Activated CD8-positive, alpha-beta T cell treated with anti-CD3 and anti-CD28 coated beads for 36 hours (primary cell): ENCODE data around the gene ITIH1. TPM values are rescaled to one million over a fixed set of nuclear protein-coding genes. Genes with fewer than 3 reads are reported as not detected.
"Not testable (repeated sequence)": the region's sequence is repeated elsewhere in the genome, so short reads cannot be mapped to it uniquely, and the experiment has no call there.

Source experiments
- ATAC-seq: fragments of 200-7000 bp; cut with Tn5 transposase; one replicate; pipeline ENCODE4 v1.10.0; 2021; ENCODE audit warnings: mild to moderate bottlenecking, moderate library complexity
- CTCF ChIA-PET: fragments of 350-600 bp; sonication (Branson Sonifier 250); formaldehyde crosslinking; loops from one replicate; lab custom pipeline; 2021; ENCODE audit warnings: antibody characterized with exemption; lab: Charles Lee
- POLR2A ChIA-PET: fragments of 350-600 bp; sonication (Branson Sonifier 250); formaldehyde crosslinking; loops from one replicate; lab custom pipeline; 2021; ENCODE audit warnings: antibody characterized with exemption; lab: Charles Lee
- DNase-seq: peaks from one replicate; pipeline ENCODE4 v3.0.0-alpha.2; 2020
- H3K27ac Mint-ChIP-seq: one replicate; pipeline ENCODE4 v1.8.0; 2021; ENCODE audit warnings: mild to moderate bottlenecking, mixed read lengths
- H3K27me3 Mint-ChIP-seq: one replicate; pipeline ENCODE4 v1.8.0; 2021; ENCODE audit warnings: mixed read lengths
- H3K36me3 Mint-ChIP-seq: one replicate; pipeline ENCODE4 v1.8.0; 2021; ENCODE audit warnings: low read depth, mixed read lengths
- H3K4me1 Mint-ChIP-seq: one replicate; pipeline ENCODE4 v1.8.0; 2021; ENCODE audit warnings: low read depth, mixed read lengths
- H3K4me3 Mint-ChIP-seq: one replicate; pipeline ENCODE4 v1.8.0; 2021; ENCODE audit warnings: mild to moderate bottlenecking, moderate library complexity, mixed read lengths
- H3K9me3 Mint-ChIP-seq: one replicate; pipeline ENCODE4 v1.8.0; 2021; ENCODE audit warnings: mixed read lengths
- CTCF ChIP-seq: fragments of 200-600 bp; IDR thresholded peaks from one replicate; pipeline ENCODE4 v1.8.0; 2022; ENCODE audit warnings: antibody characterized with exemption, mild to moderate bottlenecking
- intact Hi-C: fragments of 100-400 bp; cut with micrococcal nuclease; formaldehyde crosslinking; loops from one replicate; pipeline ENCODE4 v1.10.0; 2022
- total RNA-seq, 2 experiments: library from RNA; stranded (reverse); gene quantifications; one replicate each; pipeline ENCODE4 v1.2.3, GENCODE V29; 2021

ITIH1 gene
- total RNA-seq, 2 experiments from 2014 or later, result not detected

DNA sequence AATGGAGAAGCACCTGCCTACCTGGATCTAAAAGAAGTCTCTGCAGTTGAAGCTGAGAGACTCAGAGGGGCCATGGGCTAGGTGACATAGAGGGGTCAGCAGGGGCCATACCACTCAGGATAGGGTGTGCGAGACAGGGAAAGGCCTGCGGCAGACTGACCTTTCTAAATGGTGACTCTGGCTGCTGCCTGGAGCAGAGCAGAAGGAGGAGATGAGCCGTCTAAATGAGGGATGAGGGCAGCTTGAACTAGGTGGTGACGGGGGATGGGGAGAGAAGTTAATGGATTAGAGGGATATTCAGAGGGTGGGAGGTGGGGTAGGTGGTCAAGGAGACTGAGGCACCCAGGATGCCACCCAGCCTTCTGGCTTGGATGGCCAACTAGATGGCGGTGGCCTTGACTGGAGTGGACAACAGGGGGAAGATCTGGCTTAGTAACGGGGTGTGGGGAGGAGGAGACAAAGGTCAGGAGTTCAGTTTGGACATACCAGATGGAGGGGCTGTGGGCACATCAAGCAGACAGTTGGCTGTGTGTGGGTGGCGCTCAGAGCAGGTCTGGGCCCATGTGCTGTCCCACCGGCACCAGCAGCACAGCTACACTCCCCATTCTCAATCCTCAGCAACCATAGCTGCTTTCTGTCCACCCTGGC, 3.2 kb upstream of the ITIH1 start:
- intact Hi-C loops, result no loop called here

DNA sequence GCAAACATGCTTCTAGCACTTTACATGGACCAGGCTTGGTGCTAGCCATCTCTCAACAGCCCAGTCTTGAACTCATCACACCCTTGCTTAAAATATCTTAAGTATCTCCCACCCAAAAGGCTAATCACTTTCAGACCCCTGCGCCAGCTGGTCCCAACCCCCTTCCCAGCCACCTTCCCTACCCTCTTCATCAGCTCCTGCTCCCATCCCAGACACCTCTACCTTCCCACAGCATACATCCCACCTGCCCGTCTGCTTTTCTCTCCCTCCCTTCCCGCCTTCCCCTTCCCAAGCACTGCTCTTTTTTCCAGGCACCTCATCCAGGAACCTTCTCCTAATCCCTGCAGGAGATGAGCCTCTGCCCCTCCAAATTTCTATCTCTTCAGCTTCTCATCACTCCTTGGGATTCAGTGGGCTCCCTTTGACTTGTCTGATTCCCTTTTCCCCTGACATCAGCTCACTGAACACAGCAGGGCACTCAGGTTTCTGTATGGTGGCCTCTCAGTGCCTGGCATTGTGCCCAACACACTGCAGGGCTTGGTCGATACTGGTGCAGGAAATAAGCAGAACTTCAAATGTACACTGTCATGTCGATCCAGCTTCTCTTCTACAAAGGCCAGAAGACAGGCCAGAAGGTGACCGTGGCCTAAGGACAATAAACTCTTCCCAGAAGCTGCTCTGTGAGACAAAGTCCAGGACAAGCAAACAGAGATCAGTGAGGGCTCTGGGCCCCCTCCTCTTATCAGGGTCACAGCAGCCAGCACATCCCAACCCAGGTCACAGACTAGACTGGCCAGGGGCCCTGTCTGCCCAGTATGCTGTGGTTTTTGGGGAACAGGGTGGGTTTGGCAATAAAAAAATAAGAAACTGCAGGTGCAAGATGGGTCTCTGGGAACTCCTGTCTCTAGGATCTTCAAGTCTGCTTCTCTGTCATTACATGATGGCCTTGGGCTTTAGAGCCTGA, 2.2 kb upstream of the ITIH1 start:
- no peak for TF ChIP-seq CTCF
- Mint-ChIP-seq H3K9me3 (no peaks in the 10 kb centered on the region), H3K4me1 (peaks cover 7% of the 10 kb centered on the region), H3K27ac (no peak overlapping the region), H3K27me3 (no peaks in the 10 kb centered on the region), H3K36me3 (no peaks in the 10 kb centered on the region), H3K4me3 (no peak overlapping the region)
- CTCF ChIA-PET, result interaction anchor here (1.1 kb wide), 1 partner anchor 9 kb away, joined by 4 read pairs; no protein-coding TSS in a partner anchor
- intact Hi-C loops, result no loop called here
- ATAC-seq, result no peak
- POLR2A ChIA-PET, result interaction anchor here (1.0 kb wide), 1 partner anchor 69 kb away, joined by 4 read pairs; the partner anchor contains the start of genes GLT8D1 and SPCS1
- no peak for DNase-seq

More for the DNA sequence above, 3.2 kb upstream of the ITIH1 start:
- TF ChIP-seq CTCF, result no peak
- H3K36me3 Mint-ChIP-seq, result no peaks in the 10 kb centered on the region
- POLR2A ChIA-PET, result interaction anchor here (1.0 kb wide), 1 partner anchor 68 kb away, joined by 4 read pairs; the partner anchor contains the start of genes GLT8D1 and SPCS1
- ATAC-seq, result no peak
- H3K27ac Mint-ChIP-seq, result no peak overlapping the region
- no peak overlapping the region for H3K4me3 Mint-ChIP-seq
- CTCF ChIA-PET, result no interaction called here
- no peak for DNase-seq
- no peaks in the 10 kb centered on the region for H3K27me3 Mint-ChIP-seq
- H3K9me3 Mint-ChIP-seq, result no peaks in the 10 kb centered on the region
- peaks cover 17% of the 10 kb centered on the region for H3K4me1 Mint-ChIP-seq

DNA sequence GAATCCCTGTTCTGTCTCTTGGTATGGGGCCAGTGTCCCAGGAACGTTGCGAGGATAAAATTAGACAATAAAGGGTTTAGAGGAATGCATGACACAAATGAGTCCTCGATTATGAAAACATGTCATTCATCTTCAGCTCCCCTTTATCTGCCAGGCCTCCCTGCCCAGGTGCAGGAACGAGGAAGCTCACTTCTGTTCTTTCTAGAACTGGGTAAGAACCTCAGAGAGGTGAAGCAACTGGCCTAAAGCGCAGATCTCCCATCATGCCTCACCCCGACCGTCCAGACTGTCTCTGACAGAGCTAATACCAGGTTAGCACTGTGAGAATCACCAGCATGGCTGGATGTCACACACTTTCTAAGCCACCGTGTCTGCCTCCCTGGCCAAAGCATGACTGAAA, 1.5 kb upstream of the ITIH1 start:
- ATAC-seq (no peak), DNase-seq (no peak)
- TF ChIP-seq CTCF, result no peak
- intact Hi-C loops, result no loop called here
- CTCF ChIA-PET, result interaction anchor here (1.1 kb wide), 1 partner anchor 10 kb away, joined by 4 read pairs; no protein-coding TSS in a partner anchor
- Mint-ChIP-seq H3K4me1 (peaks cover 7% of the 10 kb centered on the region), H3K4me3 (no peak overlapping the region), H3K27ac (no peak overlapping the region), H3K36me3 (no peaks in the 10 kb centered on the region), H3K27me3 (no peaks in the 10 kb centered on the region), H3K9me3 (no peaks in the 10 kb centered on the region)
- POLR2A ChIA-PET, result no interaction called here

GRCh38 chr3:52776486-52776885, 913 bp upstream of the ITIH1 start:
- H3K4me1 Mint-ChIP-seq, H3K9me3 Mint-ChIP-seq, H3K27ac Mint-ChIP-seq, DNase-seq, H3K4me3 Mint-ChIP-seq, ATAC-seq, POLR2A ChIA-PET, H3K36me3 Mint-ChIP-seq, intact Hi-C loops, H3K27me3 Mint-ChIP-seq, CTCF ChIA-PET: not testable (repeated sequence)

GRCh38 chr3:52777959-52778805, 783 bp downstream of the ITIH1 start:
- no peak for TF ChIP-seq CTCF
- no peaks in the 10 kb centered on the region for H3K4me1 Mint-ChIP-seq
- DNase-seq (no peak), ATAC-seq (no peak)
- H3K4me3 Mint-ChIP-seq, result no peak overlapping the region
- H3K27me3 Mint-ChIP-seq, result peaks cover 2% of the 10 kb centered on the region
- intact Hi-C loops, result no loop called here
- H3K27ac Mint-ChIP-seq, result no peak overlapping the region
- ChIA-PET CTCF (no interaction called here), POLR2A (interaction anchor here (0.8 kb wide), 1 partner anchor 9 kb away, joined by 3 read pairs; no protein-coding TSS in a partner anchor)
- H3K36me3 Mint-ChIP-seq, result no peaks in the 10 kb centered on the region
- H3K9me3 Mint-ChIP-seq, result no peaks in the 10 kb centered on the region
